Epithelial cell of proximal tubule (primary cell): ENCODE measurements around the gene CYP1A2. TPM values are rescaled to one million over a fixed set of nuclear protein-coding genes. Genes with fewer than 3 reads are reported as not detected.

Experiments
- DNase-seq: peaks from one replicate; pipeline ENCODE4 v3.0.0-alpha.2; 2011; ENCODE audit warnings: low read depth
- H3K4me3 ChIP-seq: 2 replicates; pipeline ENCODE4 v1.5.1; 2011; ENCODE audit warnings: low read depth, mild to moderate bottlenecking, low read length
- total RNA-seq: library from RNA; depleted of rRNA; stranded (reverse); fragments of >200 nt; gene quantifications from 2 replicates; pipeline ENCODE4 v1.2.3, GENCODE V29; 2015
- TF ChIP-seq, protein P1 (sequence below): conservative IDR thresholded peaks from 2 replicates; pipeline ENCODE4 v1.5.1; 2012; ENCODE audit warnings: low read depth, mild to moderate bottlenecking, low read length

The CYP1A2 gene
- total RNA-seq, 1 donor from 2014 or later: not detected

DNA sequence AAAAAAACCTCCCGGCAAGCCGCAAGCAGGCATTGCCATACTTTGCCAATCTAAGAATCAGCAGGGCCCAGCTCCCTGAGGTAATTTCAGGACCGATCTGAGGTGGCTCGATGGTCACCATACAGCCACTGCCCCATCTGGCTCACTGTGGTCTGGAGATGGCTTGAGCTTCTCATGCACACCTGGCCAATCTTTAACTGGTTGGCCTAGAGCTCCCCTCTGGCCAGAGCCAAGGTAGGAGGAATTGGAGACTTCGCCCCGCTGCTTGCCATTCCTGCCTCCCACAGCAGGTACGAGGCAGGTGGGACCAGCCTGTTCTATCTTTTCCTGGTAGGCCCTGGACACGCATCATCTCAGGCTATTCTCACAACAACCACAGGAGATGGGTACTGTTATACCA lies 10.1 kb downstream of the CYP1A2 start:
- no peak overlapping the region for H3K4me3 ChIP-seq
- DNase-seq: no peak
- TF ChIP-seq, protein P1, sequence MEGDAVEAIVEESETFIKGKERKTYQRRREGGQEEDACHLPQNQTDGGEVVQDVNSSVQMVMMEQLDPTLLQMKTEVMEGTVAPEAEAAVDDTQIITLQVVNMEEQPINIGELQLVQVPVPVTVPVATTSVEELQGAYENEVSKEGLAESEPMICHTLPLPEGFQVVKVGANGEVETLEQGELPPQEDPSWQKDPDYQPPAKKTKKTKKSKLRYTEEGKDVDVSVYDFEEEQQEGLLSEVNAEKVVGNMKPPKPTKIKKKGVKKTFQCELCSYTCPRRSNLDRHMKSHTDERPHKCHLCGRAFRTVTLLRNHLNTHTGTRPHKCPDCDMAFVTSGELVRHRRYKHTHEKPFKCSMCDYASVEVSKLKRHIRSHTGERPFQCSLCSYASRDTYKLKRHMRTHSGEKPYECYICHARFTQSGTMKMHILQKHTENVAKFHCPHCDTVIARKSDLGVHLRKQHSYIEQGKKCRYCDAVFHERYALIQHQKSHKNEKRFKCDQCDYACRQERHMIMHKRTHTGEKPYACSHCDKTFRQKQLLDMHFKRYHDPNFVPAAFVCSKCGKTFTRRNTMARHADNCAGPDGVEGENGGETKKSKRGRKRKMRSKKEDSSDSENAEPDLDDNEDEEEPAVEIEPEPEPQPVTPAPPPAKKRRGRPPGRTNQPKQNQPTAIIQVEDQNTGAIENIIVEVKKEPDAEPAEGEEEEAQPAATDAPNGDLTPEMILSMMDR: no peak

DNA sequence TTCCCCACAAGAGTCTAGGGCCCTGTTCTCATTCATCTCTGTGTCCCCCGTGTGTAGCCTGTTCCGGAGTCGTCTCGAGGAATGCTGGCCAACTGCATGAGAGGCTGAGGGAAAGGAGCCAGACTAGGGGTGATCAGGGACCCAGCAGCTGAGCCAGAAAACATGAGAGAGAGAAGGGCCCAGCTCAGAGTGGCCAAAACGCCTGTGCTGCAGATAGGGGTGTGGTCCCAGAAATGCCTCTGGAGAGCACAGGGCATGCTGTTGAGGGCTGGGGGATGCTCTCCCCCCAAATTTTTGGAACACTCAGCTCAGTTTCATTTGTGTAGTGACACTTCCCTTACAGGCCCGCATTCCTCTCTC lies 14.1 kb downstream of the CYP1A2 start:
- no peak overlapping the region for H3K4me3 ChIP-seq
- TF ChIP-seq, protein P1: no peak
- no peak for DNase-seq

DNA sequence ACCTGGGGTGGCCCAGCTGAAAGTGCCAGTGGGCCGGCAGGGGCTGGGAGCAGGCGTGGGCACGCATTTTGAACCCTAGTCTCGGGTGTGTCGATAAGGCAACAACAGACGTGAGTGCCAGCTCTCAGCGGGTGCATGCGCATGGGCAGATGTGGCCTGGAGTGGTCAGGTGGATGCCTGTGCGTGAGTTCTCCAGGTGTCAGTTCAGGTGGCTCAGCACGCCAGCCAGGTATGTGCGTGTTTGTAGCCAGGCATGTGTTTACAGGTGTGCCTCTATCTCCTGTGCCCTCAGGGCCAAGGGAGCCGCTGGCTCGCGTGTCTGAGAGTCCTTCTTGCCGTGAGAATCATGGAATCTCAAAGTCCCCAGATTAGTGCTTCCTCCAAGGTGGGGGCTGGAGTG lies 14.8 kb downstream of the CYP1A2 start:
- DNase-seq: no peak
- no peak overlapping the region for H3K4me3 ChIP-seq
- TF ChIP-seq, protein P1: no peak

DNA sequence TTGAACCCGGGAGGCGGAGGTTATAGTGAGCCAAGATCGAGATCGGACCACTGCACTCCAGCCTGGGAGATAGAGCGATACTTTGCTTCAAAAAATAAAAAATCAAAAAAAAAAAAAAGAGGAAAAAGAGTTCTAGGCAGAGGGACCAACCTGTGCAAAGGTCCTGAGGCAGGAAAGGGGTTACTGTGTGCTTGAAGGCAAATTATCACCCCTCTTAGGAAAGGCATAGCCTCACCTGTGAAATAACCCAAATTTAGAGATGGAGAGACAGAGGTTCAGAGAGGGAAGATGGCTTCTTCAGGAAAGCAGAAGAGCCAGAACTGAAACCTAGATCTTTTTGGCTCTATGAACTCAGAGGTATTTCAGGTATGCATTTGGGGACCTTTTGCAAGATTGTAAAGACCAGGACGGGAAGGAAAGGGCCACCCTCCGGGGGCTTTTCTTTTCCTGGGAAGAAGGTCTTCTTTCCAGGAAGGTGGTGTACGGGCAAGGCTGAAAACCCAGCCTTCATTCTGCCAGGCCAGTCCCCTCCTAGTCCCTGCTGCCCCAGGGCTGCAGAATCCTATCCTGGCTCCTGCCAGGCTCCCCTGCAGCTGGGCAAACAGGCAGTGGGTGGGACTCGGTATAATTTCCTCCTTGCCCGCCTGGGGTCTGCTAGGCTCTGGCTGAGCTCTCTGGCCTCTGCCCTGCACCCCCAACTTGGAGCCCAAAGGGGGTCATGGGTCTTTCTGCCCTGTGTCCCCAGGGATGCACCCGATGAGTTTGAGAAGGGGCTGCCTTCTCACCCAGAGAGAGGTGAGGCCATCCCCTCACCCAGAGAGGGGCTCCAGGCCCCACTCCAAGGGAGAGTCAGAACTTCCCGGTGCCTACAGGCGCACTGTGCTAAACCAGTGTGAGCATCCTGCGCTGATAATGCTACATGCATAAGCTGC lies 18.8 kb downstream of the CYP1A2 start:
- DNase-seq: no peak
- TF ChIP-seq, protein P1: no peak

DNA sequence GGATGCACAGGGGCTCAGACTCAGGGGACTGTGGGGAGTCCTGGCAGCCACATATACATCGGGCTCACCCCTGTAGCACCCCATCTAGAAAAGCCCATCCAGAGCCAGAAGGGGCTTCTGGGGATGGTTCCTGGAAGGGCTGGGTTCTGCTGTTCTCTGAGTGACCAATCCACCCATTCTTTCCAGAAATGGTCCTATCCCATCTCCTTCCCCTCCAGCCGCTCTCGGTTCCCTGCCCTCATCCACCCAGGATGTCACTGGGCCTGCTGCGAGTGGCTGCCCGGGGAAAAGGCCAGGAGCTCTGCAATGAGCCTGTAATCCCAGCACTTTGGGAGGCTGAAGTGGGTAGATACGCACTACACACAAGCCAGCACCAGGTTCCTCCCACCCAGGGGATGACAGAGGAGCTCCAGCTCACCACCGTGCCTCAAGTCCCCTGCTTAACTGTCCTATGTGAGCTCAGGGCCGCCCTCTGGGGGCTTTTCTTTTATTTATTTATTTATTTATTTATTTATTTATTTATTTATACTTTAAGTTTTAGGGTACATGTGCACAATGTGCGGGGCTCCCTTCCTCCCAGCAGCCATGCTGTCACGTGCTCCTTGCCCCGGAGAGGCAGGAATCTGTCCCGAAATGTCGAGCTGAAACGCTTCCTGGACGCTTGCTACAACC lies 19.6 kb downstream of the CYP1A2 start:
- H3K4me3 ChIP-seq: no peak overlapping the region
- no peak for DNase-seq
- TF ChIP-seq, protein P1: no peak

More for the DNA sequence above, 18.8 kb downstream of the CYP1A2 start:
- H3K4me3 ChIP-seq: no peak overlapping the region

DNA sequence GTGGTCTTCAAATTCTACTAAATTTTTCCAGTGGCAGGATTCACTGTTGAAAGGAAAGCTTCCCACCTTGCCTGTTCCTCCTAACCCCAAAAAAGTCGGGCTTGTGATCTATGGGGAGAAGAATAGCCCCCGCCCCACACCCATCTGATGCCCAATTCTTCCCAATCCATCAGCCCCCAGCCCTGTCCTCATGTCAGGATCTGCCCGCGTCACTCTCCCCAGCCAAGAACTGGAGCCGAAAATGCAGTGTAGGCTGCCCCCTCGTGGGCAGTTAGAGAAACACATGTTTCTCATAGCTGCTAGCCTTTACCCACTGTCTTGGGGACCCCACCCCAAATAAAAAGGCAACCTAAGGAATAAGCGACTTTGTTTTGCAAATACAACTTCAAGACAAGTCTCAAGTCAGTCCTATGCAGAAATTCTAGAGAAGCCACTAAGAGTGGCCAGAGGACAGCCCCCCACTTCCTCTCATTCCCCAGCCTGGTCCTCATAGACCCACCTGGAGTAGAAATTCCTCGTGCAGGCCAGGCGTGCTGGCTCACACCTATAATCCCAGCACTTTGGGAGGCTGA lies 20.2 kb downstream of the CYP1A2 start:
- TF ChIP-seq, protein P1: peak; percentile 77
- no peak overlapping the region for H3K4me3 ChIP-seq
- no peak for DNase-seq
